A549 (cell line): ENCODE results near the gene S100A7. TPM values are rescaled to one million over a fixed set of nuclear protein-coding genes. Genes with fewer than 3 reads are reported as not detected.

Experiments used
- ATAC-seq, 2 experiments: fragments of 200-7000 bp in 1 of 2; fragments of >200 bp in 1 of 2; cut with Nextera tagmentation in 1 of 2; cut with Tn5 transposase in 1 of 2; 3 replicates each; pipeline versions ENCODE4 v1.8.0 to v1.9.1; 2018 to 2020; ENCODE audit warnings: mild to moderate bottlenecking in 1 of 2, moderate library complexity in 1 of 2
- CTCF ChIA-PET: fragments of 300-600 bp; sonication (Branson Sonifier 250); formaldehyde crosslinking; extraction: SDS; loops from one replicate; lab custom pipeline; 2021; ENCODE audit warnings: antibody characterized with exemption, inconsistent platforms; lab: Yijun Ruan, JAX
- POLR2A ChIA-PET: fragments of 350-600 bp; formaldehyde crosslinking; extraction: SDS; loops from one replicate; lab custom pipeline; 2021; ENCODE audit warnings: antibody characterized with exemption, inconsistent platforms; lab: Yijun Ruan, JAX
- DNase-seq, 2 experiments: peaks; one replicate each; pipeline versions ENCODE4 v3.0.0 to v3.0.0-alpha.2; 2011 to 2016; ENCODE audit warnings: low read depth in 1 of 2, low spot score in 1 of 2
- FAIRE-seq: peaks from 2 replicates; lab custom pipeline; 2011; peaks lifted over from hg19 to GRCh38; lab: Jason Lieb, UNC
- H3K27ac ChIP-seq, 2 experiments: fragments of >200 bp; sonication (Bioruptor Twin); formaldehyde crosslinking; 3 replicates each; pipeline ENCODE4 v1.5.1; 2016 to 2017
- H3K4me1 ChIP-seq: fragments of >200 bp; sonication (Bioruptor Twin); formaldehyde crosslinking; 3 replicates; pipeline ENCODE4 v1.6.1; 2016
- H3K4me2 ChIP-seq: fragments of >200 bp; sonication (Bioruptor Twin); formaldehyde crosslinking; 3 replicates; pipeline ENCODE4 v1.6.1; 2016
- H3K4me3 ChIP-seq: fragments of >200 bp; sonication (Bioruptor Twin); formaldehyde crosslinking; 3 replicates; pipeline ENCODE4 v1.5.1; 2016
- H3K9me3 ChIP-seq: fragments of >200 bp; sonication (Bioruptor Twin); formaldehyde crosslinking; 3 replicates; pipeline ENCODE4 v1.6.1; 2016
- ATOH8 ChIP-seq: fragments of 250-450 bp; sonication (Bioruptor Pico); IDR thresholded peaks from 2 replicates; pipeline ENCODE4 v1.5.0; 2020; ENCODE audit warnings: low read depth, mild to moderate bottlenecking, moderate library complexity
- BCL3 ChIP-seq: fragments of >200 bp; sonication (Bioruptor Twin); formaldehyde crosslinking; IDR thresholded peaks from 3 replicates; pipeline ENCODE4 v1.6.1; 2016
- BHLHE40 ChIP-seq: IDR thresholded peaks from 2 replicates; pipeline ENCODE4 v1.6.1; 2012; ENCODE audit warnings: low read depth, low read length, inconsistent platforms
- CBX2 ChIP-seq: fragments of 200-600 bp; sonication (generic); IDR thresholded peaks from 2 replicates; pipeline ENCODE4 v1.6.1; 2016; ENCODE audit warnings: low read depth, mild to moderate bottlenecking, borderline replicate concordance
- CEBPB ChIP-seq, 2 experiments: fragments of >200 bp in 1 of 2; sonication (Bioruptor Twin) in 1 of 2; formaldehyde crosslinking in 1 of 2; IDR thresholded peaks; 2 replicates each; pipeline ENCODE4 v1.6.1; 2012 to 2016
- CTCF ChIP-seq: fragments of >200 bp; sonication (Bioruptor Twin); formaldehyde crosslinking; IDR thresholded peaks from 3 replicates; pipeline ENCODE4 v1.5.1; 2016
- E2F6 ChIP-seq: IDR thresholded peaks from 2 replicates; pipeline ENCODE4 v1.6.1; 2012; ENCODE audit warnings: low read depth, borderline replicate concordance
- EHMT2 ChIP-seq: fragments of 200-600 bp; sonication (generic); IDR thresholded peaks from 2 replicates; pipeline ENCODE4 v1.6.1; 2016; ENCODE audit warnings: antibody characterized with exemption, low read depth, mild to moderate bottlenecking, moderate library complexity
- EP300 ChIP-seq, 2 experiments: fragments of >200 bp; sonication (Bioruptor Twin); formaldehyde crosslinking; IDR thresholded peaks; 2 replicates in 1 of 2; 3 replicates in 1 of 2; pipeline ENCODE4 v1.6.1; 2016 to 2017
- FOSL2 ChIP-seq, 2 experiments: fragments of 450-650 bp in 1 of 2; fragments of >200 bp in 1 of 2; sonication (Bioruptor Twin) in 1 of 2; formaldehyde crosslinking; IDR thresholded peaks; 2 replicates each; pipeline versions ENCODE4 v1.5.0 to v1.6.1; 2016 to 2020; ENCODE audit warnings: mild to moderate bottlenecking in 1 of 2, moderate library complexity in 1 of 2
- HDAC2 ChIP-seq: fragments of 200-600 bp; sonication (generic); IDR thresholded peaks from 2 replicates; pipeline ENCODE4 v1.6.1; 2016
- HES2 ChIP-seq: fragments of >200 bp; sonication (Bioruptor Twin); formaldehyde crosslinking; IDR thresholded peaks from 2 replicates; pipeline ENCODE4 v1.6.1; 2016
- HMGXB4 ChIP-seq: fragments of 250-450 bp; sonication (Bioruptor Pico); IDR thresholded peaks from 2 replicates; pipeline ENCODE4 v1.5.0; 2021; ENCODE audit warnings: mild to moderate bottlenecking, moderate library complexity, borderline replicate concordance
- HOXA7 ChIP-seq: fragments of 250-450 bp; sonication (Bioruptor Pico); IDR thresholded peaks from 2 replicates; pipeline ENCODE4 v1.5.0; 2020; ENCODE audit warnings: mild to moderate bottlenecking, moderate library complexity
- HOXB5 ChIP-seq: fragments of 250-450 bp; sonication (Bioruptor Pico); IDR thresholded peaks from 2 replicates; pipeline ENCODE4 v1.5.0; 2020; ENCODE audit warnings: mild to moderate bottlenecking, moderate library complexity
- JUNB ChIP-seq: fragments of >200 bp; sonication (Bioruptor Twin); formaldehyde crosslinking; IDR thresholded peaks from 2 replicates; pipeline ENCODE4 v1.6.1; 2016
- KDM1A ChIP-seq: fragments of 200-600 bp; sonication (generic); IDR thresholded peaks from 2 replicates; pipeline ENCODE4 v1.6.1; 2016; ENCODE audit warnings: low read depth, mild to moderate bottlenecking
- MAFK ChIP-seq: fragments of 450-650 bp; IDR thresholded peaks from 2 replicates; pipeline ENCODE4 v1.6.1; 2014; ENCODE audit not compliant: partially characterized antibody
- MAX ChIP-seq: IDR thresholded peaks from 2 replicates; pipeline ENCODE4 v1.6.1; 2012
- NPAS2 ChIP-seq: fragments of 250-450 bp; sonication (Bioruptor Pico); IDR thresholded peaks from 2 replicates; pipeline ENCODE4 v1.8.0; 2022; ENCODE audit warnings: mild to moderate bottlenecking, moderate library complexity, borderline replicate concordance
- POLR2A ChIP-seq: IDR thresholded peaks from 2 replicates; pipeline ENCODE4 v1.6.1; 2012; ENCODE audit warnings: mild to moderate bottlenecking, low read length
- RCOR1 ChIP-seq: fragments of 150-350 bp; IDR thresholded peaks from 2 replicates; pipeline ENCODE4 v1.6.1; 2014; ENCODE audit warnings: antibody characterized with exemption, low read length, low read depth
- RNF2 ChIP-seq: fragments of 200-600 bp; sonication (generic); IDR thresholded peaks from 2 replicates; pipeline ENCODE4 v1.6.1; 2016; ENCODE audit warnings: low read depth, mild to moderate bottlenecking, antibody characterized with exemption, moderate library complexity, borderline replicate concordance
- SMC3 ChIP-seq: fragments of >200 bp; sonication (Bioruptor Twin); formaldehyde crosslinking; IDR thresholded peaks from 3 replicates; pipeline ENCODE4 v1.6.1; 2018; ENCODE audit warnings: inconsistent platforms
- ZNF302 ChIP-seq: fragments of 250-450 bp; sonication (Bioruptor Pico); IDR thresholded peaks from 2 replicates; pipeline ENCODE4 v1.9.0; 2021; ENCODE audit warnings: inconsistent platforms, mild to moderate bottlenecking, moderate library complexity
- ZSCAN20 ChIP-seq: fragments of 250-450 bp; sonication (Bioruptor Pico); IDR thresholded peaks from 2 replicates; pipeline ENCODE4 v1.8.0; 2022; ENCODE audit warnings: mild to moderate bottlenecking, moderate library complexity
- WGBS: methylation state at CpG from one replicate; pipeline ENCODE4 v1.1.6; 2017; ENCODE audit errors: missing lambda C conversion rate; 5-methylcytosine and 5-hydroxymethylcytosine counted together
- polyA plus RNA-seq, 4 experiments: library from polyadenylated mRNA; depleted of rRNA in 3 of 4; stranded (reverse); fragments of >200 nt; fragmentation: RNase III in 1 of 4; extraction: RNeasy Plus Mini Kit Qiagen cat#74134 plus additional on column Dnase treatment in 1 of 4; gene quantifications; 2 replicates in 3 of 4; 3 replicates in 1 of 4; pipeline ENCODE4 v1.2.3, GENCODE V29; 2011 to 2017

The S100A7 gene
- polyA plus RNA-seq, 2 of the 4 experiments (the other 2 are of a cell fraction) = not detected

- TF ChIP-seq BCL3 (no peak), HMGXB4 (no peak), ZNF302 (CRISPR knock-in tag) (no peak), KDM1A (no peak), ZSCAN20 (CRISPR knock-in tag) (no peak), FOSL2 (IDR thresholded peaks at IDR 0.05) (no peak), FOSL2 (CRISPR knock-in tag; IDR thresholded peaks at IDR 0.05) (no peak), EHMT2 (no peak), SMC3 (peak; percentile 95)
Observed at GRCh38 chr1:153494976-153495535, 34.6 kb upstream of the S100A7 start (continued).

GRCh38 chr1:153493343-153493960 lies 33.0 kb upstream of the S100A7 start:
- CTCF ChIA-PET = interaction anchor here (0.6 to 24.0 kb wide), 13 partner anchors 9 to 139 kb away, joined by 3 to 731 read pairs (median 17); partner anchors contain the start of genes PGLYRP4 and S100A9
- DNase-seq (no peak), FAIRE-seq (no peak)
- H3K4me1 ChIP-seq = peaks cover 23% of the 10 kb centered on the region
- no peak overlapping the region for H3K4me3 ChIP-seq
- POLR2A ChIA-PET = no interaction called here
- no peak overlapping the region for H3K4me2 ChIP-seq
- TF ChIP-seq MAFK (no peak), BHLHE40 (no peak), CBX2 (no peak), E2F6 (no peak), CEBPB (IDR thresholded peaks at IDR 0.05) (no peak), SMC3 (no peak), HDAC2 (no peak), CTCF (no peak)
- TF ChIP-seq, all 56 proteins: peak for 0
- no peaks in the 10 kb centered on the region for H3K9me3 ChIP-seq
- 71% methylated on average over 6 of the region's 6 CpGs for WGBS
- H3K27ac ChIP-seq = 0 out of 6 replicates have a peak overlapping the region, but pooled peaks of 1 of the 2 experiments have one; percentile 18
- no peak for ATAC-seq

GRCh38 chr1:153490272-153491051 lies 30.0 kb upstream of the S100A7 start:
- peaks cover 23% of the 10 kb centered on the region for H3K4me1 ChIP-seq
- CTCF ChIA-PET = interaction anchor here (1.4 to 24.0 kb wide), 2 partner anchors 25 to 136 kb away, joined by 9 to 731 read pairs; partner anchors contain the start of genes PGLYRP4 and S100A9
- no peak overlapping the region for H3K4me3 ChIP-seq
- FAIRE-seq (no peak), DNase-seq (peak; percentile 47 to 67), ATAC-seq (peak; percentile 80 to 90)
- H3K9me3 ChIP-seq = no peaks in the 10 kb centered on the region
- POLR2A ChIA-PET = interaction anchor here (1.1 kb wide), 1 partner anchor 115 kb away, joined by 4 read pairs; the partner anchor contains the start of gene S100A12
- H3K4me2 ChIP-seq = peak overlapping the region; percentile 54
- 19% methylated on average over 12 of the region's 12 CpGs for WGBS
- peak overlapping the region; percentile 73 to 90 for H3K27ac ChIP-seq
- no peak for TF ChIP-seq ATOH8 (CRISPR knock-in tag)
- TF ChIP-seq HOXB5 = no peak
- TF ChIP-seq NPAS2 (CRISPR knock-in tag) = no peak
- TF ChIP-seq RNF2 = no peak
- TF ChIP-seq MAX = no peak
- TF ChIP-seq JUNB = peak; percentile 60; the same call in 1 of the 2 replicates
- no peak for TF ChIP-seq HOXA7 (CRISPR knock-in tag)
- no peak for TF ChIP-seq POLR2A
- TF ChIP-seq HES2 = no peak
- peak; percentile 59 for TF ChIP-seq FOSL2 (IDR thresholded peaks at IDR 0.05)
- TF ChIP-seq FOSL2 (CRISPR knock-in tag; IDR thresholded peaks at IDR 0.05) = 0 out of 2 replicates have a peak, but pooled peaks have one; percentile 6
- TF ChIP-seq KDM1A = no peak
- TF ChIP-seq RCOR1 = no peak
- TF ChIP-seq EP300 (IDR thresholded peaks at IDR 0.05) = peak in 1 of 2 experiments; percentile 15; a peak in 1 of 5 replicates
